K562 (cell line): Measurements from ENCODE around the gene UROD. TPM values are rescaled to one million over a fixed set of nuclear protein-coding genes. Genes with fewer than 3 reads are reported as not detected.

ENCODE experiments used
- ATAC-seq: fragments of 200-7000 bp; cut with Tn5 transposase; 3 replicates; pipeline ENCODE4 v1.9.1; 2020; ENCODE audit warnings: moderate library complexity
- BruUV-seq: library from RNA; stranded (reverse); fragments of 400-500 nt; replicated peaks from 2 replicates; lab custom pipeline; 2021; lab: Mats Ljungman, UMichigan
- CTCF ChIA-PET: fragments of 300-600 bp; formaldehyde crosslinking; extraction: SDS; loops from one replicate; lab custom pipeline; 2021; ENCODE audit warnings: low intra/inter-chr PET ratio; lab: Yijun Ruan, JAX
- POLR2A ChIA-PET: fragments of 300-600, 350-650 bp; sonication (Branson Sonifier 250); formaldehyde crosslinking; extraction: SDS; loops from one replicate; lab custom pipeline; 2021; ENCODE audit warnings: antibody characterized with exemption, inconsistent platforms; lab: Yijun Ruan, JAX
- DNase-seq, 4 experiments: peaks; one replicate each; pipeline versions ENCODE4 v3.0.0 to v3.0.0-alpha.2; 2011 to 2018; ENCODE audit warnings: low spot score in 3 of 4, mixed read lengths in 3 of 4; ENCODE audit errors: extremely low read depth in 1 of 4
- FAIRE-seq: peaks from 2 replicates; lab custom pipeline; 2011; peaks lifted over from hg19 to GRCh38; lab: Jason Lieb, UNC
- H2AFZ ChIP-seq: 2 replicates; pipeline ENCODE4 v1.6.0; 2011; ENCODE audit warnings: low read depth, low read length, control low read depth, inconsistent platforms
- H3K27ac ChIP-seq: fragments of 200-600 bp; 3 replicates; pipeline ENCODE4 v1.8.0; 2011; ENCODE audit warnings: low read depth, mild to moderate bottlenecking, control low read depth, inconsistent platforms, low read length, moderate library complexity, mixed read lengths; ENCODE audit errors: extremely low read depth
- H3K27me3 ChIP-seq, 2 experiments: fragments of 300-600 bp in 1 of 2; 2 replicates in 1 of 2; 3 replicates in 1 of 2; pipeline versions ENCODE4 v1.6.0 to v1.8.0; 2011; ENCODE audit warnings: inconsistent platforms in 2 of 2, low read length in 2 of 2, mild to moderate bottlenecking in 1 of 2, mixed read lengths in 1 of 2, moderate library complexity in 1 of 2; ENCODE audit not compliant: control insufficient read depth in 2 of 2, insufficient read depth in 2 of 2
- H3K36me3 ChIP-seq: fragments of 300-600 bp; 3 replicates; pipeline ENCODE4 v1.8.0; 2011; ENCODE audit warnings: mild to moderate bottlenecking, low read length, inconsistent platforms; ENCODE audit not compliant: control insufficient read depth, insufficient read depth
- H3K4me1 ChIP-seq, 2 experiments: fragments of 200-600 bp in 1 of 2; replicated peaks in 1 of 2; 2 replicates in 1 of 2; 3 replicates in 1 of 2; pipeline versions ENCODE4 v1.5.1 to v1.8.0; 2011; ENCODE audit warnings: inconsistent platforms in 2 of 2, low read length in 2 of 2, mild to moderate bottlenecking in 1 of 2, mixed read lengths in 1 of 2, moderate library complexity in 1 of 2; ENCODE audit not compliant: control insufficient read depth in 2 of 2, insufficient read depth in 2 of 2
- H3K4me2 ChIP-seq: 2 replicates; pipeline ENCODE4 v1.6.1; 2011; ENCODE audit warnings: low read length, control low read depth, inconsistent platforms, mixed read lengths; ENCODE audit not compliant: insufficient read depth
- H3K4me3 ChIP-seq: fragments of 200-600 bp; sonication (generic), shearing (Covaris generic); 2 replicates; pipeline ENCODE4 v1.5.1; 2016; ENCODE audit warnings: control low read depth, inconsistent platforms
- H3K79me2 ChIP-seq: fragments of 200-600 bp; 3 replicates; pipeline ENCODE4 v1.8.0; 2011; ENCODE audit warnings: low read length, inconsistent platforms; ENCODE audit not compliant: control insufficient read depth, insufficient read depth
- H3K9ac ChIP-seq, 2 experiments: 2 replicates each; pipeline versions ENCODE4 v1.6.0 to v1.6.1; 2011; ENCODE audit warnings: low read depth in 2 of 2, low read length in 2 of 2, control low read depth in 1 of 2, inconsistent platforms in 1 of 2, mild to moderate bottlenecking in 1 of 2, mixed read lengths in 1 of 2; ENCODE audit not compliant: insufficient read depth in 1 of 2
- H3K9me1 ChIP-seq: one replicate; pipeline ENCODE4 v1.6.0; 2011; ENCODE audit warnings: inconsistent platforms, mild to moderate bottlenecking, low read length, moderate library complexity; ENCODE audit not compliant: control insufficient read depth, insufficient read depth
- H3K9me3 ChIP-seq: replicated peaks from 2 replicates; pipeline ENCODE4 v1.5.1; 2011; ENCODE audit warnings: low read depth, low read length, inconsistent platforms; ENCODE audit not compliant: control insufficient read depth, insufficient read depth
- H4K20me1 ChIP-seq: replicated peaks from 2 replicates; pipeline ENCODE4 v1.6.1; 2011; ENCODE audit warnings: low read length, inconsistent platforms, mixed read lengths; ENCODE audit not compliant: control insufficient read depth, insufficient read depth
- CTCF ChIP-seq, 3 experiments: IDR thresholded peaks in 2 of 3; conservative IDR thresholded peaks in 1 of 3; 2 replicates each; pipeline ENCODE4 v1.5.1; 2011 to 2012; ENCODE audit warnings: low read length in 3 of 3, mild to moderate bottlenecking in 3 of 3, control low read depth in 2 of 3, improper control_type of control experiment in 1 of 3, inconsistent platforms in 1 of 3, low read depth in 1 of 3, mixed read lengths in 1 of 3, moderate library complexity in 1 of 3; ENCODE audit not compliant: insufficient read depth in 2 of 3
- EP300 ChIP-seq: IDR thresholded peaks from 2 replicates; pipeline ENCODE4 v1.6.1; 2012; ENCODE audit warnings: low read length, improper control_type of control experiment
- MECOM ChIP-seq: fragments of 250-450 bp; sonication (Bioruptor Pico); IDR thresholded peaks from 2 replicates; pipeline ENCODE4 v1.8.0; 2022; ENCODE audit warnings: inconsistent platforms
- MYBL2 ChIP-seq, 2 experiments: fragments of 450-650 bp in 1 of 2; sonication (generic) in 1 of 2; formaldehyde crosslinking in 1 of 2; IDR thresholded peaks; 2 replicates each; pipeline versions ENCODE4 v1.6.1 to v1.8.1; 2017 to 2022; ENCODE audit warnings: borderline replicate concordance in 1 of 2, inconsistent platforms in 1 of 2, low read depth in 1 of 2, mild to moderate bottlenecking in 1 of 2, missing genetic modification reagents in 1 of 2, moderate library complexity in 1 of 2
- POLR2G ChIP-seq: fragments of 200-400 bp; formaldehyde crosslinking; IDR thresholded peaks from 2 replicates; pipeline ENCODE4 v1.6.1; 2017; ENCODE audit warnings: low read depth, mild to moderate bottlenecking, antibody characterized with exemption, low read length, moderate library complexity
- SRSF9 ChIP-seq: fragments of 200-400 bp; formaldehyde crosslinking; IDR thresholded peaks from 2 replicates; pipeline ENCODE4 v1.6.1; 2017; ENCODE audit warnings: low read depth, low read length, borderline replicate concordance
- ZC3H8 ChIP-seq: fragments of 450-650 bp; IDR thresholded peaks from 2 replicates; pipeline ENCODE4 v1.6.1; 2017
- ZKSCAN1 ChIP-seq: fragments of 150-350 bp; IDR thresholded peaks from 2 replicates; pipeline ENCODE4 v1.6.1; 2016; ENCODE audit warnings: low read depth, low read length
- ZNF277 ChIP-seq: fragments of 250-450 bp; sonication (Bioruptor Pico); IDR thresholded peaks from 2 replicates; pipeline ENCODE4 v1.8.0; 2022; ENCODE audit warnings: inconsistent platforms, mild to moderate bottlenecking, moderate library complexity, borderline replicate concordance
- WGBS: fragments of 100-300 bp; shearing (Covaris generic); methylation state at CpG from one replicate; pipeline ENCODE4 v1.1.6; 2016; ENCODE audit warnings: low coverage, mixed read lengths; ENCODE audit not compliant: insufficient coverage; ENCODE audit errors: missing lambda C conversion rate; 5-methylcytosine and 5-hydroxymethylcytosine counted together
- in situ Hi-C: fragments of 300-500 bp; cut with MboI; formaldehyde crosslinking; loops from 4 replicates; pipeline ENCODE4 v1.15.0; 2018; ENCODE audit warnings: inconsistent platforms, mixed read lengths
- intact Hi-C: fragments of 100-400 bp; cut with micrococcal nuclease; formaldehyde crosslinking; loops from 2 replicates; pipeline ENCODE4 v1.14.2; 2022
- polyA plus RNA-seq, 8 experiments: library from polyadenylated mRNA; depleted of rRNA in 4 of 8; stranded (reverse) in 5 of 8; unstranded in 3 of 8; fragments of >200 nt; fragmentation: Nextera tagmentation in 2 of 8; fragmentation: Illumina TruSeq in 1 of 8; extraction: Ambion mirVana in 2 of 8; extraction: Trizol in 1 of 8; gene quantifications; 2 replicates each; pipeline versions ENCODE4 v1.2.1 to v1.2.3, GENCODE V29; 2011 to 2014; ENCODE audit warnings: inconsistent platforms in 1 of 8, missing spikeins in 1 of 8
- total RNA-seq, 7 experiments: library from RNA; depleted of rRNA in 6 of 7; stranded (reverse); fragments of >200 nt in 6 of 7; fragmentation: Illumina TruSeq in 2 of 7; extraction: Trizol in 2 of 7; gene quantifications; 2 replicates each; pipeline versions ENCODE4 v1.2.1 to v1.2.3, GENCODE V29; 2011 to 2021; ENCODE audit warnings: low replicate concordance in 1 of 7

UROD gene
- total and polyA plus RNA-seq, 9 of the 15 experiments (the other 6 are each of a cell fraction or from before 2014, with no cell fraction given) = 533 to 2,933 (median 1,100) TPM

- BruUV-seq = no TSS peak
- Histone ChIP-seq H3K4me1 (peaks cover 22 to 23% of the 10 kb centered on the region in 2 experiments; a peak in 4 of 5 replicates), H3K36me3 (peaks cover 21% of the 10 kb centered on the region), H3K27ac (no peak overlapping the region), H3K27me3 (no peaks in the 10 kb centered on the region), H3K9me3 (0 out of 2 replicates have a peak, but pooled peaks cover under 1% of the 10 kb centered on the region), H3K4me2 (no peak overlapping the region), H3K9me1 (peaks cover 3% of the 10 kb centered on the region), H2AFZ (0 out of 2 replicates have a peak overlapping the region, but pooled peaks have one; percentile 32), H3K79me2 (peaks cover 17% of the 10 kb centered on the region), H3K9ac (no peak overlapping the region), H4K20me1 (peaks cover 13% of the 10 kb centered on the region; the same call in 1 of the 2 replicates), H3K4me3 (no peak overlapping the region)
- peak; percentile 81 for ATAC-seq
- intact Hi-C loops = loop anchor here (1.0 to 10.0 kb wide), 5 partner anchors 69 to 556 kb away; partner anchors contain the start of gene ZSWIM5
- POLR2A ChIA-PET = interaction anchor here (0.6 to 8.7 kb wide), 6 partner anchors 77 to 328 kb away, joined by 3 to 113 read pairs (median 4); no protein-coding TSS in a partner anchor
- FAIRE-seq = peak; percentile 69
- 61% methylated on average over 16 of the region's 16 CpGs for WGBS
- CTCF ChIA-PET = interaction anchor here (0.6 to 1.5 kb wide), 4 partner anchors 280 to 547 kb away, joined by 3 to 4 read pairs (median 3); no protein-coding TSS in a partner anchor
- in situ Hi-C loops = no loop called here
- DNase-seq = peak; percentile 48 to 77 (median 53)
- TF ChIP-seq EP300 (no peak), ZC3H8 (no peak), ZKSCAN1 (0 out of 2 replicates have a peak, but pooled peaks have one; percentile 23), MECOM (CRISPR knock-in tag) (no peak), CTCF (IDR thresholded peaks at IDR 0.05 in 2 of 3, conservative IDR thresholded peaks at IDR 0.05 in 1 of 3; ENCODE audit: insufficient read depth in 2 of 3, low read depth in 1 of 3, low read length in 3 of 3) (peak; percentile 78 to 86 (median 85)), SRSF9 (no peak), ZNF277 (CRISPR knock-in tag) (no peak), POLR2G (no peak), MYBL2 (IDR thresholded peaks at IDR 0.05; ENCODE audit: low read depth) (no peak), MYBL2 (CRISPR knock-in tag; IDR thresholded peaks at IDR 0.05; ENCODE audit: borderline replicate concordance) (no peak)
These were observed 6.7 kb downstream of the UROD start for GRCh38 chr1:45018599-45019230.
